HL-60 (cell line): ENCODE measurements around the gene AGAP1.
"Not testable (repeated sequence)": the region's sequence is repeated elsewhere in the genome, so short reads cannot be mapped to it uniquely, and the experiment has no call there.

ENCODE experiments used
- DNase-seq, 2 experiments: peaks; one replicate each; pipeline ENCODE4 v3.0.0-alpha.2; 2010 to 2020; ENCODE audit warnings: low read depth in 1 of 2, low spot score in 1 of 2
- H3K27ac ChIP-seq: fragments of 250-450 bp; sonication (Bioruptor Pico); replicated peaks from 2 replicates; pipeline ENCODE4 v1.5.1; 2020; ENCODE audit warnings: mild to moderate bottlenecking, moderate library complexity
- H3K27me3 ChIP-seq: fragments of 250-450 bp; sonication (Bioruptor Pico); 2 replicates; pipeline ENCODE4 v1.5.1; 2021; ENCODE audit warnings: mild to moderate bottlenecking, moderate library complexity; ENCODE audit not compliant: insufficient read depth, poor library complexity, severe bottlenecking
- H3K4me3 ChIP-seq: replicated peaks from 2 replicates; pipeline ENCODE4 v1.5.1; 2011; ENCODE audit warnings: mild to moderate bottlenecking, control low read depth, low read length; ENCODE audit not compliant: insufficient read depth
- CTCF ChIP-seq: IDR thresholded peaks from one replicate; pipeline ENCODE4 v1.5.1; 2011; ENCODE audit warnings: low read length, control low read depth, inconsistent platforms; ENCODE audit not compliant: insufficient read depth
- GABPA ChIP-seq: IDR thresholded peaks from 2 replicates; pipeline ENCODE4 v1.6.1; 2012; ENCODE audit warnings: low read depth
- POLR2AphosphoS5 ChIP-seq: IDR thresholded peaks from 2 replicates; pipeline ENCODE4 v1.6.1; 2012; ENCODE audit warnings: low read depth
- REST ChIP-seq: IDR thresholded peaks from 2 replicates; pipeline ENCODE4 v1.6.1; 2012; ENCODE audit warnings: low read depth; ENCODE audit not compliant: insufficient replicate concordance
- SPI1 ChIP-seq: IDR thresholded peaks from 2 replicates; pipeline ENCODE4 v1.6.1; 2012; ENCODE audit warnings: low read depth, mild to moderate bottlenecking, borderline replicate concordance

The AGAP1 gene

DNA sequence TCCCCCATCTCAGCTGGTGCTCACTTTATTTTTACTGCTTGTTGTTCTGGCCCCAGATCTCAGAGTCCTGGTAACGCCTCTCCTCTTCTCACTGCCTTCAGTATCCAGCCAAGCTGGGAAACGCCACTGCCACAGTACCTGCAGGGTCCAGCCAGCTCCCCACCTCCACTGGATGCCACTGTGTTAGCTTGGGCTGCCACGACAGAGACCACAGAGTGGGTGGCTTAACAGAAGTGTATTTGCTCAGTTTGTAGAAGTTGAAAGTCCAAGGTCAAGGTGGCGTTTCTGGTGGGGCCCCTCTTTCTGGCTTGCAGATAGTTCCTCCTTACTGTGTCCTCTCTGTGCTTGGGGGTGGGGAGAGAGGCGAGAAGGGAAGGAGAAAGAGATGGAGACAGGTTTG is 107.1 kb downstream of the AGAP1 start:
- Histone ChIP-seq H3K27ac (no peak overlapping the region), H3K27me3 (no peaks in the 10 kb centered on the region), H3K4me3 (no peak overlapping the region)
- TF ChIP-seq REST (no peak), POLR2AphosphoS5 (no peak), GABPA (no peak), CTCF (no peak)
- DNase-seq = no peak

GRCh38 chr2:235601960-235602704 is 108.3 kb downstream of the AGAP1 start:
- DNase-seq = no peak
- H3K27ac ChIP-seq = no peak overlapping the region
- TF ChIP-seq REST (no peak), SPI1 (no peak), CTCF (no peak), POLR2AphosphoS5 (no peak), GABPA (no peak)
- H3K4me3 ChIP-seq = no peak overlapping the region
- H3K27me3 ChIP-seq = no peaks in the 10 kb centered on the region

DNA sequence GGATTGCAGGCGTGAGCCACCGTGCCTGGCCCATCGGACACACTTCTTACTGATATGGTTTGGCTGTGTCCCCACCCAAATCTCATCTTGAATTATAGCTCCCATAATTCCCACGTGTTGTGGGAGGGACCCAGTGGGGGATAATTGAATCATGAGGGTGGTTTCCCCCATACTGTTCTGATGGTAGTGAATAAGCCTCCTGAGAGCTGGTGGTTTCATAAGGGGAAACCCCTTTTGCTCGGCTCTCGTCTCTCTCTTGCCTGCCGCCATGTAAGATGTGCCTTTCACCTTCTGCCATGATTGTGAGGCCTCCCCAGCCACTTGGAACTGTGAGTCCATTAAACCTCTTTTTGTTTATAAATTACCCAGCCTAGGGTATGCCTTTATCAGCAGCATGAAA is 109.1 kb downstream of the AGAP1 start:
- H3K27me3 ChIP-seq, H3K27ac ChIP-seq, DNase-seq, H3K4me3 ChIP-seq: not testable (repeated sequence)

GRCh38 chr2:235603659-235604058 is 109.8 kb downstream of the AGAP1 start:
- no peak overlapping the region for H3K4me3 ChIP-seq
- no peak overlapping the region for H3K27ac ChIP-seq
- H3K27me3 ChIP-seq = no peaks in the 10 kb centered on the region
- no peak for DNase-seq
- TF ChIP-seq REST (no peak), SPI1 (no peak), POLR2AphosphoS5 (no peak), GABPA (no peak), CTCF (no peak)
